K562 (cell line): Measurements from ENCODE around the gene GART. TPM values are rescaled to one million over a fixed set of nuclear protein-coding genes. Genes with fewer than 3 reads are reported as not detected.

ENCODE experiments used
- ARID1B ChIP-seq: fragments of 450-650 bp; IDR thresholded peaks from 2 replicates; pipeline ENCODE4 v1.6.1; 2016; ENCODE audit warnings: antibody characterized with exemption, mild to moderate bottlenecking, inconsistent platforms
- ASH1L ChIP-seq: fragments of 450-650 bp; IDR thresholded peaks from 2 replicates; pipeline ENCODE4 v1.6.1; 2018; ENCODE audit warnings: borderline replicate concordance, mild to moderate bottlenecking, low read depth; ENCODE audit not compliant: partially characterized antibody
- CC2D1A ChIP-seq: fragments of 450-650 bp; IDR thresholded peaks from 2 replicates; pipeline ENCODE4 v1.6.1; 2017; ENCODE audit warnings: mild to moderate bottlenecking
- ELK3 ChIP-seq: fragments of 450-650 bp; formaldehyde crosslinking; IDR thresholded peaks from 2 replicates; pipeline ENCODE4 v1.4.0; 2020; ENCODE audit warnings: mild to moderate bottlenecking
- FOSL1 ChIP-seq: fragments of 200-800 bp; sonication (Bioruptor generic); conservative IDR thresholded peaks from 2 replicates; pipeline ENCODE4 v1.6.1; 2016; ENCODE audit warnings: missing genetic modification characterization, missing compliant biosample characterization
- JUNB ChIP-seq: fragments of 450-650 bp; formaldehyde crosslinking; conservative IDR thresholded peaks from 2 replicates; pipeline ENCODE4 v1.4.0; 2020; ENCODE audit warnings: mild to moderate bottlenecking
- LEF1 ChIP-seq: fragments of 450-650 bp; IDR thresholded peaks from 2 replicates; pipeline ENCODE4 v1.6.1; 2016; ENCODE audit warnings: mild to moderate bottlenecking
- MEF2D ChIP-seq: conservative IDR thresholded peaks from 2 replicates; pipeline ENCODE4 v1.6.1; 2016; ENCODE audit warnings: low read depth, missing genetic modification characterization, missing compliant biosample characterization
- NR4A1 ChIP-seq, 2 experiments: fragments of 250-450 bp in 1 of 2; fragments of 450-650 bp in 1 of 2; sonication (Bioruptor Pico) in 1 of 2; IDR thresholded peaks; 2 replicates each; pipeline versions ENCODE4 v1.4.0 to v1.6.1; 2016 to 2020; ENCODE audit warnings: mild to moderate bottlenecking in 2 of 2, missing compliant biosample characterization in 1 of 2, missing genetic modification characterization in 1 of 2, moderate library complexity in 1 of 2
- RFX7 ChIP-seq: fragments of 250-450 bp; sonication (Bioruptor Pico); IDR thresholded peaks from 2 replicates; pipeline ENCODE4 v1.5.1; 2021; ENCODE audit warnings: mild to moderate bottlenecking
- SNIP1 ChIP-seq: fragments of 450-650 bp; IDR thresholded peaks from 2 replicates; pipeline ENCODE4 v1.7.1; 2017; ENCODE audit warnings: low read depth, mild to moderate bottlenecking
- SOX6 ChIP-seq: fragments of 450-650 bp; IDR thresholded peaks from 2 replicates; pipeline ENCODE4 v1.6.1; 2014; ENCODE audit warnings: mild to moderate bottlenecking
- TSHZ1 ChIP-seq: fragments of 250-450 bp; sonication (Bioruptor Pico); IDR thresholded peaks from 2 replicates; pipeline ENCODE4 v1.4.0; 2020; ENCODE audit warnings: mild to moderate bottlenecking, moderate library complexity
- ZNF124 ChIP-seq: sonication (generic); formaldehyde crosslinking; IDR thresholded peaks from 2 replicates; pipeline ENCODE4 v1.8.1; 2022; ENCODE audit warnings: missing genetic modification reagents
- ZNF140 ChIP-seq: fragments of 250-450 bp; sonication (Bioruptor Pico); IDR thresholded peaks from 2 replicates; pipeline ENCODE4 v1.8.0; 2021; ENCODE audit warnings: moderate library complexity, mild to moderate bottlenecking, inconsistent platforms
- ZNF224 ChIP-seq: sonication (generic); formaldehyde crosslinking; IDR thresholded peaks from 2 replicates; pipeline ENCODE4 v1.8.0; 2022; ENCODE audit warnings: mild to moderate bottlenecking, missing genetic modification reagents
- ZNF282 ChIP-seq: sonication (generic); formaldehyde crosslinking; IDR thresholded peaks from 2 replicates; pipeline ENCODE4 v1.8.1; 2023; ENCODE audit warnings: missing genetic modification reagents
- ZNF311 ChIP-seq: fragments of 250-450 bp; sonication (Bioruptor Pico); IDR thresholded peaks from 2 replicates; pipeline ENCODE4 v1.4.0; 2020; ENCODE audit warnings: mild to moderate bottlenecking, moderate library complexity
- polyA plus RNA-seq, 8 experiments: library from polyadenylated mRNA; depleted of rRNA in 4 of 8; stranded (reverse) in 5 of 8; unstranded in 3 of 8; fragments of >200 nt; fragmentation: Nextera tagmentation in 2 of 8; fragmentation: Illumina TruSeq in 1 of 8; extraction: Ambion mirVana in 2 of 8; extraction: Trizol in 1 of 8; gene quantifications; 2 replicates each; pipeline versions ENCODE4 v1.2.1 to v1.2.3, GENCODE V29; 2011 to 2014; ENCODE audit warnings: inconsistent platforms in 1 of 8, missing spikeins in 1 of 8
- total RNA-seq, 7 experiments: library from RNA; depleted of rRNA in 6 of 7; stranded (reverse); fragments of >200 nt in 6 of 7; fragmentation: Illumina TruSeq in 2 of 7; extraction: Trizol in 2 of 7; gene quantifications; 2 replicates each; pipeline versions ENCODE4 v1.2.1 to v1.2.3, GENCODE V29; 2011 to 2021; ENCODE audit warnings: low replicate concordance in 1 of 7
- TF ChIP-seq, protein P1 (sequence below), 2 experiments: fragments of 450-650 bp in 1 of 2; sonication (generic) in 1 of 2; formaldehyde crosslinking; conservative IDR thresholded peaks; 2 replicates each; pipeline versions ENCODE4 v1.4.0 to v1.8.1; 2020 to 2022; ENCODE audit warnings: mild to moderate bottlenecking in 1 of 2, missing genetic modification reagents in 1 of 2
- TF ChIP-seq, protein P2 (sequence below): sonication (generic); formaldehyde crosslinking; IDR thresholded peaks from 2 replicates; pipeline ENCODE4 v1.5.0; 2020; ENCODE audit warnings: missing genetic modification reagents
- TF ChIP-seq, protein P3 (sequence below): IDR thresholded peaks from 3 replicates; pipeline ENCODE4 v1.6.1; 2011; ENCODE audit warnings: borderline replicate concordance, mild to moderate bottlenecking; ENCODE audit not compliant: insufficient read length, insufficient read depth

The GART gene
- total and polyA plus RNA-seq, 9 of the 15 experiments (the other 6 are each of a cell fraction or from before 2014, with no cell fraction given) = 141 to 429 (median 349) TPM

DNA sequence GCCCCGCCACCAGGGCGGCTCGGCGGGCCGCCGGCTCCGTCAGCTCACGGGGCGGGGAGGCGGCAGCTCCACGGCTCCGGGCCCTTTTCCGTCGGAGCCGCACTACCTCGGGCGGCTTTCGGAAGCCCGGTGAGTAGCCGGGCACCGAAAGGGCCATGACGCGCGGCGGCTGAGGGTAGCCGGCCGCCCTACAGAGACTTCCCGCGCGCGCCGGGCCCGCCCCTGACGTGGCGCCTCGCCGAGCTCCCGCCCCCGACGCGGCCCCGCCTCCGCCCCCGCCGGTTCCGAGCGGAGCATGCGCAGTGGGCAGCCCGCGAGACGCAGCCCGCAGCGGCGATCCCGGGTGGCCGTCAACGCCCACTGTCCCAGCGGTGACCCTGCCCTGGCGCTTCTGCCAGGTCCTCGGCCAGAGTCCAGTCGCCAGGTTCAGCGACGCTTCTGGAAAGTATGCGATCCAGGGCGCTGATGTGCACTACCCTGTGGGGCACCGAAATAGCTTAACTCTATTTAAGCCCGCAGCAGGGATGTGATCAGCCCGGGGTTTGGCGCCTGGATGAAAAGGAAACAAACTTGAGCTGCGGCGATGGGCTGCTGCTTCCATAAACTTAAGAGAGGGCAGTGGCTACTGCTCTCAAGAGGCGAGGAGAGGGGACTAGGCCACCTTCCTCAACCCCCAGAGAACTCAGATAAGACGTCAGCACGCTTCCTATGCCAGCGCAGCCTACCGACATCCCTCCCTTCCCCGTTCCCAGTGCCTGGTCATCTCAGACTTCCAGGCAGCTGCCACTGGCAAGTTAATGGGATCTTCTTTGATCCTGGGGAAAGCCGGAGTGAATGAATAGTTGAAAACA is 46.8 kb upstream of the GART start, which contains the start of gene DONSON (continued):
- TF ChIP-seq FOSL1 (tag) (peak; percentile 59; the same call in 1 of the 2 replicates), ZNF311 (CRISPR knock-in tag) (no peak), NR4A1 (CRISPR knock-in tag; IDR thresholded peaks at IDR 0.05) (no peak), NR4A1 (tag; IDR thresholded peaks at IDR 0.05) (no peak; the same call in 1 of the 2 replicates), CC2D1A (no peak), SOX6 (0 out of 2 replicates have a peak, but pooled peaks have one; percentile 14), ZNF140 (CRISPR knock-in tag) (no peak), ZNF224 (CRISPR knock-in tag) (no peak), SNIP1 (no peak), RFX7 (CRISPR knock-in tag) (no peak), LEF1 (0 out of 2 replicates have a peak, but pooled peaks have one; percentile 12), ASH1L (no peak), ELK3 (CRISPR knock-in tag) (no peak), ARID1B (peak; percentile 59), JUNB (CRISPR knock-in tag) (no peak), ZNF282 (CRISPR knock-in tag) (peak; percentile 21; the same call in 1 of the 2 replicates), TSHZ1 (CRISPR knock-in tag) (no peak), ZNF124 (CRISPR knock-in tag) (no peak), MEF2D (tag) (no peak)
- TF ChIP-seq, protein P1, sequence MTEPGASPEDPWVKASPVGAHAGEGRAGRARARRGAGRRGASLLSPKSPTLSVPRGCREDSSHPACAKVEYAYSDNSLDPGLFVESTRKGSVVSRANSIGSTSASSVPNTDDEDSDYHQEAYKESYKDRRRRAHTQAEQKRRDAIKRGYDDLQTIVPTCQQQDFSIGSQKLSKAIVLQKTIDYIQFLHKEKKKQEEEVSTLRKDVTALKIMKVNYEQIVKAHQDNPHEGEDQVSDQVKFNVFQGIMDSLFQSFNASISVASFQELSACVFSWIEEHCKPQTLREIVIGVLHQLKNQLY (CRISPR knock-in tag; conservative IDR thresholded peaks at IDR 0.05) = 0 out of 4 replicates have a peak, but pooled peaks of 1 of the 2 experiments have one; percentile 3
- TF ChIP-seq, protein P2, sequence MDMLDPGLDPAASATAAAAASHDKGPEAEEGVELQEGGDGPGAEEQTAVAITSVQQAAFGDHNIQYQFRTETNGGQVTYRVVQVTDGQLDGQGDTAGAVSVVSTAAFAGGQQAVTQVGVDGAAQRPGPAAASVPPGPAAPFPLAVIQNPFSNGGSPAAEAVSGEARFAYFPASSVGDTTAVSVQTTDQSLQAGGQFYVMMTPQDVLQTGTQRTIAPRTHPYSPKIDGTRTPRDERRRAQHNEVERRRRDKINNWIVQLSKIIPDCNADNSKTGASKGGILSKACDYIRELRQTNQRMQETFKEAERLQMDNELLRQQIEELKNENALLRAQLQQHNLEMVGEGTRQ = no peak
- TF ChIP-seq, protein P3, sequence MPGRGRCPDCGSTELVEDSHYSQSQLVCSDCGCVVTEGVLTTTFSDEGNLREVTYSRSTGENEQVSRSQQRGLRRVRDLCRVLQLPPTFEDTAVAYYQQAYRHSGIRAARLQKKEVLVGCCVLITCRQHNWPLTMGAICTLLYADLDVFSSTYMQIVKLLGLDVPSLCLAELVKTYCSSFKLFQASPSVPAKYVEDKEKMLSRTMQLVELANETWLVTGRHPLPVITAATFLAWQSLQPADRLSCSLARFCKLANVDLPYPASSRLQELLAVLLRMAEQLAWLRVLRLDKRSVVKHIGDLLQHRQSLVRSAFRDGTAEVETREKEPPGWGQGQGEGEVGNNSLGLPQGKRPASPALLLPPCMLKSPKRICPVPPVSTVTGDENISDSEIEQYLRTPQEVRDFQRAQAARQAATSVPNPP = no peak
